ENCODE measurements around the gene ATXN7L2.
"Not testable (repeated sequence)": the region's sequence is repeated elsewhere in the genome, so short reads cannot be mapped to it uniquely, and the experiment has no call there.

Gene ATXN7L2, protein sequence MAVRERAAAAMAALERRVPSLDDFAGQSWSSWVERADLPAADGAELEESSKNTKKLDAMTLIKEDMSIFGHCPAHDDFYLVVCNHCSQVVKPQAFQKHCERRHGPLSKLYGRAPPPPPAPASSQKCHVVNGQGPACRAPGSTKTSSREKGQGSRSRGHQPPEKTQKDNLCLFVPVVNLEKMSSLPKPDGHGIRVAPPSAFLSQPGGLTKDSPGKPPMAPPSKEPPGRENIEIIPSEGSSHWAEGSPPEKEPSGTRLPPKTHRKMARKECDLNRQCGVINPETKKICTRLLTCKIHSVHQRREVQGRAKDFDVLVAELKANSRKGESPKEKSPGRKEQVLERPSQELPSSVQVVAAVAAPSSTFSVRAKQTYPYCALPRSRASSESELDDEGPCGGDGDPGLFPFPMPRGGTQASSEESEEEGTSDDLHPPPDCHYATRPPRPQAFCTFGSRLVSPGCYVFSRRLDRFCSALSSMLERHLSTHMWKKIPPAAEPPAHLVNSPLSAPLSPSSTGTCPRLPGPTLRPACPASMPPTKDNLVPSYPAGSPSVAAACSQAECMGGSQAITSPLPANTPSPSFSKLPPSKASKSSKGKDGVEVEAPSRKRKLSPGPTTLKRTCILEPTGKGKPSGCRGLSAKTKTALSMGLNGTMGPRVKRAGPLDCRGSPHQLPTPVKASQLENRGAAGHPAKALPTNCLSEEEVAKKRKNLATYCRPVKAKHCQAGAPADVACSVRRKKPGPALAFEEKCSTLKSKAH

GRCh38 chr1:109483672-109484518, at the start of gene ATXN7L2:
TSS of gene ATXN7L2 (plus strand) at chr1:109483905. CDS start at chr1:109483954, 49 bp downstream.
- DNase-seq, result peak; percentile 77 to 80

DNA sequence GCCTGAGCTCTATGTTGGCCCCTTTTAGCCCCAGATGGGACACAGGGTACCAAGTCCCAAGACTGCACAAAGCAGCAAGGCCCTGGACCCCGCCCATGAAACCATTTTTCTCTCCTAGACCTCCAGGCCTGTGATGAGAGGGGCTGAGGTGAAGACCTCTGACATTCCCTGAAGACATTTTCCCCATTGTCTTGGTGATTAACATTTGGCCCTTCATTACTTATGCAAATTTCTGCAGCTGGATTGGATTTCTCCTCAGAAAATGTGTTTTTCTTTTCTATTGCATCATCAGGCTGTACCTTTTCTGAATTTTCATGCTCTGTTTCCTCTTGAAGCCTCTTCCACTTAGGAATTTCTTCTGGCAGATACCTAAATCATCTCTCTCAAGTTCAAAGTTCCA, 49.2 kb upstream of the ATXN7L2 start:
- no peak for DNase-seq

DNA sequence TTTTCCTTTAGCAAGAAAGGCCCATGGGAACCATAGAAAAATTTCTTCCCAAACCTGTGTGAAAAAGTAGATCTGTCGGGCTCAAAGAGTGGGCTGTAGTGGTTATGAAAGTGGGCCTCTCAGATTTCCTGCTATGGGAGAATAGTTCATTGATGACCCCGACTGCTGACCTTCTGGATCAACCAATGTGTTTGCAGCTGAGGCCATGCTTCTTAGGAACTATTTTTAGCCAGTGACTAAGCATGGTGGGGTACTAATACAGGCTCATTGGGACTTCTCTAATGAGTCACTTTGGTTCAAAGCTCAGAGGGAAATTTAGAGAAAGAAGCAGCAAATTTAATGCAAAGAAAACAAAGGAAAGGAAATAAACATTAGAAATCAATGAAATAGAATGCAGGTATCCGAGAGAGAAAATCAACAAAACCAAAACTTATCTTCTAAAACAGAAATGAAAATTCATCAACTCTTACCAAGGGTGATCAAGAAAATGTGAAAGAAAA, 44.9 kb upstream of the ATXN7L2 start:
- DNase-seq, result peak; percentile 78 to 93

DNA sequence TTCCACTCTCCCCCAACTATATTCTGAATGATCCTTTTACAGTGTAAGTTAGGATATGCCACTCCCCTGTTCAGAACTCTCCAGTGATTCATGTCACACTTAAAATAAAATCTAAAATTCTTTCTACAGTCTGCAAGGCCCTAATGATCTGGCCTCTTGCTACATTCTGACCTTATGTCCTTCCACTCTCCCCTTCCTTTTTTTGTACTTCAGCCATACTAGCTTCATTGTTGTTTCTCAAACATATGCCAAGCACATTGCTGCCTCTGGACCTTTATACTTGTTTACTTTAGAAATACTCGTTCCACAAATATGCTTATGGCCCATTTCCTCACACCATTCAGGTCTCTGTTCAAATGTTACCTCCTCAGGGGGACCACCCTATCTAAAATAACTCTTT, 42.6 kb upstream of the ATXN7L2 start:
- DNase-seq, result peak in 1 of 2 donors; percentile 18

GRCh38 chr1:109443476-109443875, 40.2 kb upstream of the ATXN7L2 start:
- DNase-seq, result no peak

DNA sequence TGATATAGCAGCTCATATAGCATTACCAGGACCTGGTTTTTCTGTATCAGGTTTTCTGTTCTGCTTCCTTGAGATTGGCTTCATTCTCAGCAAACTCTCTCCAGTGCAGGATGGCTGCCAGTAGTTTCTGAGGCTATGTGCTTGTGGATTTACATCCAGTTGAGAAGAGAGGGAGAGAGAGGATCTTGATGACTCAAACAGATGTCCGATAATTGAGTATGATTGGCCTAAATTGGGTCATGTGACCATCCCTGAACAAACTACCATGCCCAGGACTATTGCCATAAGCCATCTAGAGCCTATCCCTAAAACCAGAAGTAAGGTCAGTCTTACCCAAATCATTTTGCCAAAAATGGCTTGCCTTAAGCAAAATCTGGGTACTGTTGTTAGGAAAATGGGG, 39.4 kb upstream of the ATXN7L2 start:
- no peak for DNase-seq

- not testable (repeated sequence) for DNase-seq
Measured at GRCh38 chr1:109445949-109446695, 37.6 kb upstream of the ATXN7L2 start.

DNA sequence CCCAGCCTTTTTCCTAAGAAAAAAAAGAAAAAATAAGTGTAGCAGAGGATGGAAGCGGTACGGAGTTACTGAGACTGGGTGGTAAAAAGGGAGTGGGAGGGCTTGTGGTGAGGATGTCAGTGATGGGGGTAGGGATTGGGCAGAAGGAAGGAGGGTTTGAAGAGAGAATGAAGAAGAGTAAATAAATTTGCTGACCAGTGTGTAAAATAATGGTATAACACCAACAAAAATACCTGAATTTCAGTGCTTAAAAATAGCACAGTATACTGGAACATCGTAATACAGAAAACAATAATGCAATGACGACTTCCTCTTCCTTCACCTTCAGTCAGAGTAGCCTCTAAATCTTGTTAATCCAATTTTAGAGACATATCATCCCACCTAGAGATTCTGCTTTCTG, 36.2 kb upstream of the ATXN7L2 start:
- DNase-seq, result no peak

GRCh38 chr1:109454497-109455133, 29.1 kb upstream of the ATXN7L2 start:
- no peak for DNase-seq

- no peak for DNase-seq
Measured at GRCh38 chr1:109457819-109458218, 25.9 kb upstream of the ATXN7L2 start.

GRCh38 chr1:109466125-109466451, 17.6 kb upstream of the ATXN7L2 start:
- no peak for DNase-seq

GRCh38 chr1:109466452-109467300, 17.0 kb upstream of the ATXN7L2 start, which contains the start of gene SYPL2:
TSS of gene SYPL2 (plus strand) at chr1:109466546. CDS start at chr1:109466844, 298 bp downstream.
- no peak for DNase-seq

- DNase-seq, result no peak
Measured at GRCh38 chr1:109467301-109467777, 16.4 kb upstream of the ATXN7L2 start.

DNA sequence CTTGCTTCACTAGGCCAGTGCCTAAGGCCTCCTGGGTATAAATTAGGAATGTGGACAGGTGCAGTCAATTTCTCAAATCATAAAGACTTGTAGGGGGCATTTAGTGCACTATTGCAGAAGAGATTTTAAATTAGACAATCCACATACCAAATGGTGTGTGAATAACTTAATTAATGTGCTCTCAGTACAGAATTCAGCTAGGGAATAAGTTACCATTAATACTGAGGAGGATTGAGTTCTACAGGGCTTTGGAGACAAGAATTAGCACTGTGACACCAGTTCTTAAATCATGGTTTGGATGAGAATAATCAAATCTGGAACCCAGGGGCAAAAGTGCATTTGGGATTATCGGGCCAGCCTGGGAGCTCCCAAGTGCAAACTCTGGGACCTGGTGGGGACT, 15.6 kb upstream of the ATXN7L2 start:
- DNase-seq, result no peak

- no peak for DNase-seq
Measured at GRCh38 chr1:109468903-109469302, 14.8 kb upstream of the ATXN7L2 start.

GRCh38 chr1:109470245-109470644, 13.5 kb upstream of the ATXN7L2 start:
- DNase-seq, result no peak

GRCh38 chr1:109472779-109473178, 10.9 kb upstream of the ATXN7L2 start:
- peak in 1 of 2 donors; percentile 22 for DNase-seq

DNA sequence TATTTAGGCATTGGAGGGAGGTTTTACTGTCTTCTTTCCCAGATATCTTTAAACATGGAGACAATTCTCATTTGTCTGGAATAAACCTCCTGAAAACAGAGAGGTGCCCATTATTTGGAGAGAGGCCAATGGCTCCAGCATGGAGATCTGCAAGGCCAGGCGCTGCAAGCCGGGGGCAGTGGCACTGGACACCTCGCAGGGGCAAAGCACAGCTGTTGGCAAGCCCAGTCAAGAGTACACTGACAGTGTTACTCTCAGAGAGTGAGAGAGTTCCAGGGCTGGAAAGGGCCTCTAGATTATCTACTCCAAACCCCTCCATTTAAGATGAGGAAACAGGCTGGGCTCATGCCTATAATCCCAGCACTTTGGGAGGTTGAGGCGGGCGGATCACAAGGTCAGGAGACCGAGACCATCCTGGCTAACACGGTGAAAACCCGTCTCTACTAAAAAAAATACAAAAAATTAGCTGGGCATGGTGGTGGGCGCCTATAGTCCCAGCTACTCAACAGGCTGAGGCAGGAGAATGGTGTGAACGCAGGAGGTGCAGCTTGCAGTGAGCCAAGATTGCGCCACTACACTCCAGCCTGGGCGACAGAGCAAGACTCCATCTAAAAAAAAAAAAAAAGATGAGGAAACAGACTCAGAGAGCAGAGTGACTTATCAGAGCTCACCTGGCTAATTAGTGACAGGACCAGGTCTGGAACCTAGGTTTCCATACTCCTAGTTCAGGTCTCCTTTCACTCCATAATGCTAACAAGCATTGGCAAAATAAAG, 10.2 kb upstream of the ATXN7L2 start:
- not testable (repeated sequence) for DNase-seq

- DNase-seq, result peak in 1 of 2 donors; percentile 64
Measured at GRCh38 chr1:109474697-109475096, 9.0 kb upstream of the ATXN7L2 start.

DNA sequence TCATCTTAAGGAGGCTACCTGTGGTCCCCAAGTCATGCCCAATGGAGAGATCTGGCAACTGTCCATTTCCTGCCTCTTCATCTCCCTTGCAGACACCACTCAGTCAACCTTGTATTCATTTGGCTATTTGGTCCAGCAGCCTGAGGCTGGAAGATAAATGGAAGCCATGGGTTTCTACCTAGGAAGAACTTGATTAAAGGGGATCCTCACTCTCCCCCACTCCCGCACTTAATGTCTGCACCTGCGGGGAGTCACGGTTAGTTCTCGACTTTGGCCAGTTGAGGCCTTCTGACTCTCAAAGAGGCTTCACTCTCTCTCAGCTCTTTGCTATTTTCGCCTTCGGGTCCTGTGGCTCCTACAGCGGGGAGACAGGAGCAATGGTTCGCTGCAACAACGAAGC, 8.4 kb upstream of the ATXN7L2 start:
- no peak for DNase-seq

Measured in inflammatory macrophage treated with lipopolysaccharide for 1 hour (primary cell).